H54 (cell line): Measurements from ENCODE around the gene QSOX1.

ENCODE experiments used
- DNase-seq: peaks from one replicate; pipeline ENCODE4 v3.0.0; 2011; ENCODE audit warnings: low spot score, mixed read lengths; ENCODE audit not compliant: insufficient read length
- FAIRE-seq: peaks from 3 replicates; lab custom pipeline; 2011; peaks lifted over from hg19 to GRCh38; lab: Jason Lieb, UNC
- POLR2A ChIP-seq: IDR thresholded peaks from 2 replicates; pipeline ENCODE4 v1.6.1; 2011; ENCODE audit warnings: low read depth, mild to moderate bottlenecking, low read length

The QSOX1 gene

GRCh38 chr1:180136331-180136967, 18.2 kb upstream of the QSOX1 start:
- no peak for TF ChIP-seq POLR2A
- DNase-seq (no peak), FAIRE-seq (no peak)

GRCh38 chr1:180136968-180137356, 17.7 kb upstream of the QSOX1 start:
- DNase-seq (no peak), FAIRE-seq (no peak)
- TF ChIP-seq POLR2A, result no peak

GRCh38 chr1:180137776-180138175, 16.9 kb upstream of the QSOX1 start:
- no peak for TF ChIP-seq POLR2A
- FAIRE-seq (no peak), DNase-seq (no peak)

- DNase-seq (no peak), FAIRE-seq (no peak)
- TF ChIP-seq POLR2A, result no peak
These were observed 13.2 kb upstream of the QSOX1 start for GRCh38 chr1:180141381-180141934.

GRCh38 chr1:180143359-180143758, 11.3 kb upstream of the QSOX1 start:
- FAIRE-seq (no peak), DNase-seq (no peak)
- no peak for TF ChIP-seq POLR2A

- DNase-seq, result no peak
These were observed 9.9 kb upstream of the QSOX1 start for GRCh38 chr1:180144659-180145357.

GRCh38 chr1:180145446-180145845, 9.2 kb upstream of the QSOX1 start:
- FAIRE-seq, result no peak
- TF ChIP-seq POLR2A, result no peak

More at GRCh38 chr1:180144659-180145357, 9.9 kb upstream of the QSOX1 start:
- TF ChIP-seq POLR2A, result no peak
- FAIRE-seq, result no peak

GRCh38 chr1:180150982-180151381, 3.7 kb upstream of the QSOX1 start:
- no peak for DNase-seq
- no peak for TF ChIP-seq POLR2A
- no peak for FAIRE-seq

More at GRCh38 chr1:180145446-180145845, 9.2 kb upstream of the QSOX1 start:
- no peak for DNase-seq

GRCh38 chr1:180151508-180151907, 3.2 kb upstream of the QSOX1 start:
- no peak for TF ChIP-seq POLR2A
- DNase-seq (peak; percentile 73), FAIRE-seq (no peak)

- DNase-seq, result no peak
- no peak for FAIRE-seq
- no peak for TF ChIP-seq POLR2A
These were observed 2.1 kb upstream of the QSOX1 start for GRCh38 chr1:180152588-180152987.

- no peak for FAIRE-seq
- DNase-seq, result no peak
- no peak for TF ChIP-seq POLR2A
These were observed 1.6 kb upstream of the QSOX1 start for GRCh38 chr1:180153032-180153431.

GRCh38 chr1:180154003-180154324, 705 bp upstream of the QSOX1 start:
- no peak for TF ChIP-seq POLR2A
- FAIRE-seq, result no peak
- DNase-seq, result no peak

- FAIRE-seq, result no peak
These were observed 563 bp downstream of the QSOX1 start for GRCh38 chr1:180155182-180155682.

GRCh38 chr1:180156201-180156600, 1.5 kb downstream of the QSOX1 start:
- DNase-seq (no peak), FAIRE-seq (no peak)
- no peak for TF ChIP-seq POLR2A

More at GRCh38 chr1:180155182-180155682, 563 bp downstream of the QSOX1 start:
- DNase-seq, result no peak
- TF ChIP-seq POLR2A, result no peak
